GM12801 (cell line): ENCODE results near the gene CILP2.

ENCODE experiments used
- TF ChIP-seq, protein P1 (sequence below): IDR thresholded peaks from one replicate; pipeline ENCODE4 v1.5.1; 2011; ENCODE audit warnings: control low read depth; ENCODE audit not compliant: insufficient read length; ENCODE audit errors: extremely low read depth

CILP2 gene

DNA sequence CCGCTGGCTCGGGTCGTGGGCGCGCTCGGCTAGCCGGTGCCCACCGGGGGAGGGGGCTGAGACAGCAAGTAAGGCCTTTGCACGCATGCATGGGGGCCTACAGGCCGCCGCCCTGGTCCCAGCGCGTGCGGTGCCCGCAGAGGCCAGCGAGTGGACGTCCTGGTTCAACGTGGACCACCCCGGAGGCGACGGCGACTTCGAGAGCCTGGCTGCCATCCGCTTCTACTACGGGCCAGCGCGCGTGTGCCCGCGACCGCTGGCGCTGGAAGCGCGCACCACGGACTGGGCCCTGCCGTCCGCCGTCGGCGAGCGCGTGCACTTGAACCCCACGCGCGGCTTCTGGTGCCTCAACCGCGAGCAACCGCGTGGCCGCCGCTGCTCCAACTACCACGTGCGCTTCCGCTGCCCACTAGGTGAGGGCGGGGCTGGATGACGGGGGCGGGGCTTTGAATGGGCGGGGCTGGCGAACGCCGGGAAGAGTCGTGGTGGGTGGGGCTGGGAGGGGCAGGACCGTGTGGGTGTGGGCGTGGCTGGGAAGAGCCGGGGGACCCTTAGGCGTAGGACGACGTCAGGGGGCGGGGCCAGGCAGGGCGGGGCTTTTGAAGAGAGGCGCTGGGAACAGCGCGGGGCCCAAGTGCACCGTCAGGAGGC, 2.1 kb downstream of the CILP2 start:
- TF ChIP-seq, protein P1, sequence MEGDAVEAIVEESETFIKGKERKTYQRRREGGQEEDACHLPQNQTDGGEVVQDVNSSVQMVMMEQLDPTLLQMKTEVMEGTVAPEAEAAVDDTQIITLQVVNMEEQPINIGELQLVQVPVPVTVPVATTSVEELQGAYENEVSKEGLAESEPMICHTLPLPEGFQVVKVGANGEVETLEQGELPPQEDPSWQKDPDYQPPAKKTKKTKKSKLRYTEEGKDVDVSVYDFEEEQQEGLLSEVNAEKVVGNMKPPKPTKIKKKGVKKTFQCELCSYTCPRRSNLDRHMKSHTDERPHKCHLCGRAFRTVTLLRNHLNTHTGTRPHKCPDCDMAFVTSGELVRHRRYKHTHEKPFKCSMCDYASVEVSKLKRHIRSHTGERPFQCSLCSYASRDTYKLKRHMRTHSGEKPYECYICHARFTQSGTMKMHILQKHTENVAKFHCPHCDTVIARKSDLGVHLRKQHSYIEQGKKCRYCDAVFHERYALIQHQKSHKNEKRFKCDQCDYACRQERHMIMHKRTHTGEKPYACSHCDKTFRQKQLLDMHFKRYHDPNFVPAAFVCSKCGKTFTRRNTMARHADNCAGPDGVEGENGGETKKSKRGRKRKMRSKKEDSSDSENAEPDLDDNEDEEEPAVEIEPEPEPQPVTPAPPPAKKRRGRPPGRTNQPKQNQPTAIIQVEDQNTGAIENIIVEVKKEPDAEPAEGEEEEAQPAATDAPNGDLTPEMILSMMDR: no peak

DNA sequence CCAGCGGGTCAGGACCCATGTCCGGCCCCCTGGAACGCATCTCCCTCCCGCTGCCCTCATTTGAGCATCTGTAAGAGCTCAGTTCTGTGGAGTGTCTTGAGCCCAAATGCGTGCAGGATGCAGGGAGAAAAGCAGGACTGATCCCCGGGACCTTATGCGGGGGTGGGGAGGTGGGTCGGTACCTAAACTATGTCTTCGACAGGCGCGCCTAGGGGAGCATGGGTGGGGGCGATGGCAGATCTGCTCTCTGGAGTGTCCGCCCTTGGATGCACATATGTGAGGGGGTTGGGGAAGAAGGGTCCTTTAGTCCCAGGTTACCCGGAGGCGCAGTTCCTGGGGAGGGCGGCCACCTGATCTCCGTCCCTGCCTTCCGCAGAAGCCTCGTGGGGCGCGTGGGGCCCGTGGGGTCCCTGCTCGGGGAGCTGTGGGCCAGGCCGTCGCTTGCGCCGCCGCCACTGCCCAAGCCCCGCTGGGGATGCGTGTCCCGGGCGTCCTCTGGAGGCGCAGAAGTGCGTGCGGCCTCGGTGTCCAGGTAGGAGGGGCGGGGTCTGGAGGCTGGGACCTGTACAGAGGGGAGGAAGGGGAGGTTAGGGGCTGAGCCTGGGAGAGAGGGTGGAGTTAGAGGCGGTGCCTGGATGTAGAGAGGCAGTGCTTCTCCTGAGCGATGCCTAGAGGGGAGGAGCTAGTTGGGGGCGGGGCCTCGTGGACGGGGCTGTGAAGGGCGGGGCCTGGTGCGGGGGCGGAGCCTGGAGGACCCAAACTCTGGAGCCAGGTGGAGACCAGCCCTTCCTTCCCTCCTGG, 2.9 kb downstream of the CILP2 start:
- TF ChIP-seq, protein P1: no peak

DNA sequence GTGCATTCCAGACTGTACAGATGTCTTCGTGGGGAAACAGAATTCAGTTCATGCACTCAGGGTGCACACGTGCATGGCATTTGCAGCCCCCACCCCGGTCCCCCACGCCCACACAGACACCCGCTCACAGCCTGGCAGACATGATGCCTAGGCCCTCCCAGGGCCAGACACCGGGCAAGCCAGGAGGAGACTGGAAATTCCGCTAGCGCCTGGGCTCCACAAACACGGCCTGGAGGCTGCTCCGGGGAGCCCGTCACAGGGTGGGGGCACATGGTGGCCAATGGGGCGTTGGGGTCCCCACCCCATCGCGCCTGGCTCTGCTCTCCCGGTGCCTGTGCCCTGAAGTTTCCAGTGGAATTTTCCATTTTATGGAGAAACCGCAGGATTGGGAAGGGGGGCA, 3.6 kb downstream of the CILP2 start:
- TF ChIP-seq, protein P1: no peak

DNA sequence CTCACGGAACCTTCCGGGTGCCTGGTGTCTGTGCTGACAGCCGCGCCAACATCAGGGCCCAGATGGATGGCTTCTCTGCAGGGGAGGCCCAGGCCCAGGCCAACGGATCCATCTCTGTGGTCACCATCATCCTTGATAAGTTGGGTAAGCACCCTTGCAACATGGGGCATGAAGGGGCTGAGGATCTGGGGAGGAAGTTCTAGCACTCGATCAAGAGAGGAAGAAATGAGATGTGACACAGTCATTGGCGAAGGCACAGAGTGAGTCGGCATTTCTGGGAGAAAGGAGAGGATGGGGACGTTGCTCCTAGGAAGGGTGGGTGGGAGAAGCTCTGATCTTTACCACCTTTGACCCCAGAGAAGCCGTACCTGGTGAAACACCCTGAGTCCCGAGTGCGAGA, 4.4 kb downstream of the CILP2 start:
- TF ChIP-seq, protein P1: no peak

DNA sequence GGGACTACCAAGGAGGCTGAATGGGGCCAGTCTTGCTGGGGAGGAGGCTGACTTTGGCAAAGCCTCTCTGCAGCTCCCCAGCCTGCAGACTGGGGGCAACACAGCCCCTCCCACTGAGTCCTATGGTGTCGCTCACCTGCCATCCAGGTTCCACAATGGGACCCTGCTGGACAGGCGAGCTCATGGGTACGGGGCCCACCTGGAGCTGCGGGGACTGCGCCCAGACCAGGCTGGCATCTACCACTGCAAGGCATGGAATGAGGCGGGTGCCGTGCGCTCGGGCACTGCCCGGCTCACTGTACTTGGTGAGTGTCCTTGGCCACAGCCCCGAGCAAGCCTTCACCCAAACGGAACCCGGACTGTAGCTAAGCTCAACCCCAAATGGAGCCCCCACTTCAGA, 5.0 kb downstream of the CILP2 start:
- TF ChIP-seq, protein P1: no peak

DNA sequence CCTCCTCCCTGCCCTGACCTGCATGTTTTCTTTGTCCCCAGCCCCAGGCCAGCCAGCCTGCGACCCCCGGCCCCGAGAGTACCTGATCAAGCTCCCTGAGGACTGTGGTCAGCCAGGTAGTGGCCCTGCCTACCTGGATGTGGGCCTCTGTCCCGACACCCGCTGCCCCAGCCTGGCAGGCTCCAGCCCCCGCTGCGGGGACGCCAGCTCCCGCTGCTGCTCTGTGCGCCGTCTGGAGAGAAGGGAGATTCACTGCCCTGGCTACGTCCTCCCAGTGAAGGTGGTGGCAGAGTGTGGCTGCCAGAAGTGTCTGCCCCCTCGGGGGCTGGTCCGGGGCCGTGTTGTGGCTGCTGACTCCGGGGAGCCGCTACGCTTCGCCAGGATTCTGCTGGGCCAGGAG, 5.6 kb downstream of the CILP2 start:
- TF ChIP-seq, protein P1: no peak

DNA sequence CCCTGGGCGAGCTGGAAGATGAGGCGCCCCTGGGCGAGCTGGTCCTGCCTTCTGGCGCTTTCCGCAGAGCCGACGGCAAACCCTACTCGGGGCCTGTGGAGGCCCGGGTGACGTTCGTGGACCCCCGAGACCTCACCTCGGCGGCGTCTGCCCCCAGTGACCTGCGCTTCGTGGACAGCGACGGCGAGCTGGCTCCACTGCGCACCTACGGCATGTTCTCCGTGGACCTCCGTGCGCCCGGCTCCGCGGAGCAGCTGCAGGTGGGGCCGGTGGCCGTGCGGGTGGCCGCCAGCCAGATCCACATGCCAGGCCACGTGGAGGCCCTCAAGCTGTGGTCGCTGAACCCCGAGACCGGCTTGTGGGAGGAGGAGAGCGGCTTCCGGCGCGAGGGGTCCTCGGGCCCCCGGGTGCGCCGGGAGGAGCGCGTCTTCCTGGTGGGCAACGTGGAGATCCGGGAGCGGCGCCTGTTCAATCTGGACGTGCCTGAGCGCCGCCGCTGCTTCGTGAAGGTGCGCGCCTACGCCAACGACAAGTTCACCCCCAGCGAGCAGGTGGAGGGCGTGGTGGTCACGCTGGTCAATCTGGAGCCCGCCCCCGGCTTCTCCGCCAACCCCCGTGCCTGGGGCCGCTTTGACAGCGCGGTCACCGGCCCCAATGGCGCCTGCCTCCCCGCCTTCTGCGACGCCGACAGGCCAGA, 6.3 kb downstream of the CILP2 start:
- TF ChIP-seq, protein P1: no peak
